Vagina (tissue), 2 donors: Measurements from ENCODE around the gene BARX2.

Experiments used
- POLR2A ChIP-seq, 2 donors: fragments of 450-650 bp; IDR thresholded peaks; one replicate each; pipeline ENCODE4 v1.6.1; 2017; ENCODE audit warnings: antibody characterized with exemption in 2 of 2, mild to moderate bottlenecking in 2 of 2, moderate library complexity in 2 of 2
- TF ChIP-seq, protein P1 (sequence below), 3 experiments: fragments of 450-650 bp in 2 of 3; fragments of 200-600 bp in 1 of 3; sonication (generic) in 1 of 3; IDR thresholded peaks; one replicate each; pipeline ENCODE4 v1.5.1; 2017 to 2019; ENCODE audit warnings: antibody characterized with exemption in 3 of 3, mild to moderate bottlenecking in 2 of 3, moderate library complexity in 2 of 3

- no peak for TF ChIP-seq POLR2A (IDR thresholded peaks at IDR 0.05)
- TF ChIP-seq, protein P1, sequence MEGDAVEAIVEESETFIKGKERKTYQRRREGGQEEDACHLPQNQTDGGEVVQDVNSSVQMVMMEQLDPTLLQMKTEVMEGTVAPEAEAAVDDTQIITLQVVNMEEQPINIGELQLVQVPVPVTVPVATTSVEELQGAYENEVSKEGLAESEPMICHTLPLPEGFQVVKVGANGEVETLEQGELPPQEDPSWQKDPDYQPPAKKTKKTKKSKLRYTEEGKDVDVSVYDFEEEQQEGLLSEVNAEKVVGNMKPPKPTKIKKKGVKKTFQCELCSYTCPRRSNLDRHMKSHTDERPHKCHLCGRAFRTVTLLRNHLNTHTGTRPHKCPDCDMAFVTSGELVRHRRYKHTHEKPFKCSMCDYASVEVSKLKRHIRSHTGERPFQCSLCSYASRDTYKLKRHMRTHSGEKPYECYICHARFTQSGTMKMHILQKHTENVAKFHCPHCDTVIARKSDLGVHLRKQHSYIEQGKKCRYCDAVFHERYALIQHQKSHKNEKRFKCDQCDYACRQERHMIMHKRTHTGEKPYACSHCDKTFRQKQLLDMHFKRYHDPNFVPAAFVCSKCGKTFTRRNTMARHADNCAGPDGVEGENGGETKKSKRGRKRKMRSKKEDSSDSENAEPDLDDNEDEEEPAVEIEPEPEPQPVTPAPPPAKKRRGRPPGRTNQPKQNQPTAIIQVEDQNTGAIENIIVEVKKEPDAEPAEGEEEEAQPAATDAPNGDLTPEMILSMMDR (IDR thresholded peaks at IDR 0.05), result no peak
These were observed 38.7 kb downstream of the BARX2 start for GRCh38 chr11:129414144-129414872.
